ENCODE data around the gene CRAMP1. TPM values are rescaled to one million over a fixed set of nuclear protein-coding genes. Genes with fewer than 3 reads are reported as not detected.

Gene CRAMP1
- total RNA-seq, 1 experiment from 2014 or later, result 29.7 TPM

DNA sequence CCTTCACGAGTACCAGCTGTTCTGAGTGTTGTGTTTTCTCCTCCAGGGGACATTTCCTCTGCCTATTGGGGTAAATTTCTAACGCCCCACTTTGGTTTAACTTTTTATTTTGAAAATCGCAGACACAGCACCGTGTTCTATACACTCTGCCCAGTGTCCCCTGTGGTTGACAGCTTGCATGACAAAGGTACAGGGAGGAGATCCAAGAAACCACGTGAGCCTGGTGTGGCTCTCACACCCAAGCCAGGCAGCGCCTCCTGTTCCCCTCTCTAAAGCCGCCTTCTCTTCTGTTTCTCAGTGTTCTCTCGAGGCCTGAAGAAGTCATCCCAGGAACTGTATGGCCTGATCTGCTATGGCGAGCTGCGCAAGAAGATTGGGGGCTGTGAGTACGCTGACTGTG is 25.4 kb downstream of the CRAMP1 start:
- H3K4me1 Mint-ChIP-seq (ENCODE audit: low read depth, unreplicated experiment), result no peaks in the 10 kb centered on the region
- H3K9me3 Mint-ChIP-seq (ENCODE audit: low read depth, unreplicated experiment), result no peaks in the 10 kb centered on the region
- no peak overlapping the region for H3K27ac Mint-ChIP-seq (ENCODE audit: unreplicated experiment)
- CTCF ChIA-PET, result no interaction called here
- DNase-seq, result no peak
- TF ChIP-seq, protein P1, sequence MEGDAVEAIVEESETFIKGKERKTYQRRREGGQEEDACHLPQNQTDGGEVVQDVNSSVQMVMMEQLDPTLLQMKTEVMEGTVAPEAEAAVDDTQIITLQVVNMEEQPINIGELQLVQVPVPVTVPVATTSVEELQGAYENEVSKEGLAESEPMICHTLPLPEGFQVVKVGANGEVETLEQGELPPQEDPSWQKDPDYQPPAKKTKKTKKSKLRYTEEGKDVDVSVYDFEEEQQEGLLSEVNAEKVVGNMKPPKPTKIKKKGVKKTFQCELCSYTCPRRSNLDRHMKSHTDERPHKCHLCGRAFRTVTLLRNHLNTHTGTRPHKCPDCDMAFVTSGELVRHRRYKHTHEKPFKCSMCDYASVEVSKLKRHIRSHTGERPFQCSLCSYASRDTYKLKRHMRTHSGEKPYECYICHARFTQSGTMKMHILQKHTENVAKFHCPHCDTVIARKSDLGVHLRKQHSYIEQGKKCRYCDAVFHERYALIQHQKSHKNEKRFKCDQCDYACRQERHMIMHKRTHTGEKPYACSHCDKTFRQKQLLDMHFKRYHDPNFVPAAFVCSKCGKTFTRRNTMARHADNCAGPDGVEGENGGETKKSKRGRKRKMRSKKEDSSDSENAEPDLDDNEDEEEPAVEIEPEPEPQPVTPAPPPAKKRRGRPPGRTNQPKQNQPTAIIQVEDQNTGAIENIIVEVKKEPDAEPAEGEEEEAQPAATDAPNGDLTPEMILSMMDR (IDR thresholded peaks at IDR 0.05; ENCODE audit: unreplicated experiment), result no peak
- no TSS peak for BruUV-seq (replicated peaks)
- intact Hi-C loops (cut with micrococcal nuclease; ENCODE audit: unreplicated experiment), result no loop called here
- H3K27me3 Mint-ChIP-seq (ENCODE audit: unreplicated experiment), result no peaks in the 10 kb centered on the region
- H3K4me3 Mint-ChIP-seq (ENCODE audit: low read depth, unreplicated experiment), result no peak overlapping the region
- H3K36me3 Mint-ChIP-seq (ENCODE audit: insufficient read depth, unreplicated experiment), result peaks cover 48% of the 10 kb centered on the region

DNA sequence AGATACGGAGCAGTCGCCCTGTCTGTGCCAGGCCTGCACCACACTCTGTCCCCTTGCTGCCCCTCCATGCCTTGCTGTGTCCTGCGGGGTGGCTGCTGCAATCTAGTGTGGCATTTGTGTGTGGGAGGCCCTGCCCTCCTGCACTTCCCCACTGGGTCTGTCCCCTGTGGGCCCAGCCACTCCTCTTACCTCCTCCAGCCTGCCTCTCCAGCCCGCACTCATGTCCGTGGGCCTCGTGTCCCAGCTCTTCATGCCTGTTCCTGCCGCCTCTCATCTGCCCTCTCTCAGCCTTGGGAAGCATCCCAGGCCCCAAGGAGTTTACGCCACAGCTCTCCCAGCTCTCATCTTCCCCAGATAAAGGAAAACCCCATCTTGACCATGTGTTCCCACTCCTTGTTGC is 26.6 kb downstream of the CRAMP1 start:
- Mint-ChIP-seq H3K27me3 (ENCODE audit: unreplicated experiment) (no peaks in the 10 kb centered on the region), H3K36me3 (ENCODE audit: insufficient read depth, unreplicated experiment) (peaks cover 49% of the 10 kb centered on the region), H3K9me3 (ENCODE audit: low read depth, unreplicated experiment) (no peaks in the 10 kb centered on the region), H3K4me3 (ENCODE audit: low read depth, unreplicated experiment) (no peak overlapping the region), H3K27ac (ENCODE audit: unreplicated experiment) (no peak overlapping the region), H3K4me1 (ENCODE audit: low read depth, unreplicated experiment) (no peaks in the 10 kb centered on the region)
- DNase-seq, result no peak
- CTCF ChIA-PET, result no interaction called here
- intact Hi-C loops (cut with micrococcal nuclease; ENCODE audit: unreplicated experiment), result no loop called here
- no TSS peak for BruUV-seq (replicated peaks)
- TF ChIP-seq, protein P1 (IDR thresholded peaks at IDR 0.05; ENCODE audit: unreplicated experiment), result no peak

DNA sequence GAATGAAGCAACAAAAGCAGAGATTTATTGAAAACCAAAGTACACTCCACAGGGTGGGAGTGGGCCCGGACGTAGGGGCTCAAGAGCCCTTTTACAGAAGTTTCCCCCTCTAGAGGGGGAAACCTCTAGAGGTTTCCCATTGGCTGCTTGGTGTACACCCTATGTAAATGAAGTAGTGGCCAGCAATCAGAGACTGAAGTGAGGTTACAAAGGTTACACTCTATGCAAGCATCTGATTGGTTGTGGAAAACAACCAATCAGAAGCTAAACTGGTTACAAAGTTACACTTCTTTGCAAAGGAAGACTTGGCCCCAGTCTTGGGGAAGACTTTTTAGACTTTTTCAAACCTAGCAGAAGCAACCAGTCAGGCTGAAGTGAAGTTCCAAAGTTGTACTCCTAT is 27.1 kb downstream of the CRAMP1 start:
- H3K4me1 Mint-ChIP-seq (ENCODE audit: low read depth, unreplicated experiment), result no peaks in the 10 kb centered on the region

DNA sequence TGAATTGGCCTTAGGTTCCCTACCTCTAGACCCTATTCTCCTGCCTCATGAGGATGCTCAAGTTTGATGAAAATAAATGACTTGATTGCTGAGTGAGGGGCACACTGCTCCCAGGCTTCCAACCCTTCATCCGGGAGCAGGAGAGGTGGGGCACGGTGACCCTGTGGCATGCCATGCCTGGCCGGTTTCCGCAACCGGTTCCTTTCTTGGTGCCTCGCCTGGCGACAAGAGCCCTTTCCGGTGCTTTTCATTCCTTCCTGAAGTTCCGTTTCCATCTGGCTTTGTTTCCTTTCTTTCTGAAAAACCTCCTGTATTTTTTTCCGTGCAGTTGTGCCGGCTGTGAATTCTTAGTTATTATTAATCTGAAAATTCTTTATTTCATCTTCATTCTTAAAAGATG is 27.7 kb downstream of the CRAMP1 start:
- no peak overlapping the region for H3K27ac Mint-ChIP-seq (ENCODE audit: unreplicated experiment)
- CTCF ChIA-PET, result no interaction called here
- no peak for DNase-seq
- no peaks in the 10 kb centered on the region for H3K9me3 Mint-ChIP-seq (ENCODE audit: low read depth, unreplicated experiment)
- peaks cover 51% of the 10 kb centered on the region for H3K36me3 Mint-ChIP-seq (ENCODE audit: insufficient read depth, unreplicated experiment)
- intact Hi-C loops (cut with micrococcal nuclease; ENCODE audit: unreplicated experiment), result no loop called here
- H3K4me3 Mint-ChIP-seq (ENCODE audit: low read depth, unreplicated experiment), result no peak overlapping the region
- TF ChIP-seq, protein P1 (IDR thresholded peaks at IDR 0.05; ENCODE audit: unreplicated experiment), result no peak
- H3K27me3 Mint-ChIP-seq (ENCODE audit: unreplicated experiment), result no peaks in the 10 kb centered on the region
- BruUV-seq (replicated peaks), result no TSS peak
- no peaks in the 10 kb centered on the region for H3K4me1 Mint-ChIP-seq (ENCODE audit: low read depth, unreplicated experiment)

More for the DNA sequence above, 27.1 kb downstream of the CRAMP1 start:
- BruUV-seq (replicated peaks), result no TSS peak
- Mint-ChIP-seq H3K27ac (ENCODE audit: unreplicated experiment) (no peak overlapping the region), H3K9me3 (ENCODE audit: low read depth, unreplicated experiment) (no peaks in the 10 kb centered on the region), H3K36me3 (ENCODE audit: insufficient read depth, unreplicated experiment) (peaks cover 48% of the 10 kb centered on the region), H3K4me3 (ENCODE audit: low read depth, unreplicated experiment) (no peak overlapping the region), H3K27me3 (ENCODE audit: unreplicated experiment) (no peaks in the 10 kb centered on the region)
- TF ChIP-seq, protein P1 (IDR thresholded peaks at IDR 0.05; ENCODE audit: unreplicated experiment), result no peak
- DNase-seq, result no peak
- CTCF ChIA-PET, result no interaction called here
- intact Hi-C loops (cut with micrococcal nuclease; ENCODE audit: unreplicated experiment), result no loop called here
